H7 (cell line): ENCODE data around the gene ATP6V1D. TPM values are rescaled to one million over a fixed set of nuclear protein-coding genes. Genes with fewer than 3 reads are reported as not detected.
"Not testable (repeated sequence)": the region's sequence is repeated elsewhere in the genome, so short reads cannot be mapped to it uniquely, and the experiment has no call there.

Experiments
- DNase-seq: peaks from one replicate; pipeline ENCODE4 v3.0.0; 2012
- H3K27me3 ChIP-seq: 2 replicates; pipeline ENCODE4 v1.6.0; 2011; ENCODE audit warnings: mild to moderate bottlenecking, low read length; ENCODE audit not compliant: control insufficient read depth, insufficient read depth
- H3K36me3 ChIP-seq: replicated peaks from 2 replicates; pipeline ENCODE4 v1.5.1; 2011; ENCODE audit warnings: low read length; ENCODE audit not compliant: control insufficient read depth, insufficient read depth
- H3K4me3 ChIP-seq: 2 replicates; pipeline ENCODE4 v1.5.1; 2011; ENCODE audit warnings: low read depth, mild to moderate bottlenecking, control low read depth, low read length, moderate library complexity; ENCODE audit not compliant: insufficient read depth
- total RNA-seq: library from RNA; depleted of rRNA; stranded (reverse); fragments of >200 nt; shearing (Covaris generic); gene quantifications from 2 replicates; pipeline ENCODE4 v1.2.3, GENCODE V29; 2014; rRNA removed

Gene ATP6V1D
- total RNA-seq, 1 experiment from 2014 or later: 90.0 TPM

- Histone ChIP-seq H3K27me3 (no peaks in the 10 kb centered on the region), H3K4me3 (no peak overlapping the region), H3K36me3 (peaks cover 1% of the 10 kb centered on the region)
- no peak for DNase-seq
Observed at GRCh38 chr14:67352055-67352454, 7.5 kb downstream of the ATP6V1D start.

DNA sequence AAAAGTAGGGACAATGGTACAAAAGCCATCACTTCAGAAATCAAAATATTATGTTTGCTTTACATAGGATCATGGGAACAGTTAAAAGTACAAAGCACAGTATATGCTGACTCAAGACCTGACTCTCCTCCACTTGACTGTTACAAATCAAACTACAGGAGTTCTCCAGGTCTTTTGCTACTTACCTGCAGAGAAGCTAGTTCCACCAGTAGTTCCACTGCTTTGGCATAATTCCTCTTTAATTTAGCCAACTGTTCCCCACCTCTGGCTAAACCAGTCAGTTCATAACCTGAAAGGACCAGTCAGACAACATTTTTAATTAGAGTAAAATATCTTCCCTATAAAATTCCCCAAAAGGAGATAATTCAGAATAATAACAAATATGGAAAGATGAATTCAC, 14.0 kb downstream of the ATP6V1D start:
- DNase-seq: no peak
- Histone ChIP-seq H3K27me3 (no peaks in the 10 kb centered on the region), H3K36me3 (peaks cover 2% of the 10 kb centered on the region), H3K4me3 (no peak overlapping the region)

GRCh38 chr14:67343601-67344230, 15.9 kb downstream of the ATP6V1D start:
- Histone ChIP-seq H3K36me3 (peaks cover 2% of the 10 kb centered on the region), H3K4me3 (no peak overlapping the region), H3K27me3 (no peaks in the 10 kb centered on the region)
- DNase-seq: no peak

GRCh38 chr14:67341231-67341630, 18.4 kb downstream of the ATP6V1D start:
- H3K4me3 ChIP-seq, H3K27me3 ChIP-seq, DNase-seq, H3K36me3 ChIP-seq: not testable (repeated sequence)

DNA sequence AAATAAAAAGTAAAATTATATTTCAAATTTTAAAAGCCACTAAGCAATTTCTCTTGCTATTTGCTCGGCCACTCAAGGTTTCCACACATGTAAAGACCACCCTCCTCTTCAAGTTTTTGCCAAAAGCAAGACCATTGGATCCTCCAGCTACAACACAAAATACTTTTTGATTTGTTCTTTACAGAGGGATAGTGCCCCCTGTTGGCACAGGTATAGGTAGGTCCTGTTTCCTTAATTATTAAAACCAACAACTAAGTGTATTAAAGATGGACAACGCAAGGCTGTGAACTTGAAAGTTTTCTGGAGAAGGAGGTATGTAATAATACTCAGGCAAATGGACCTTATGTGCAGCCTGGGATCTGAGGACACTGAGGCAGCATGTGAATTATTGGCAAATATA, 23.8 kb downstream of the ATP6V1D start:
- peak; percentile 43 for DNase-seq
- Histone ChIP-seq H3K36me3 (peaks cover 8% of the 10 kb centered on the region), H3K4me3 (no peak overlapping the region), H3K27me3 (no peaks in the 10 kb centered on the region)

DNA sequence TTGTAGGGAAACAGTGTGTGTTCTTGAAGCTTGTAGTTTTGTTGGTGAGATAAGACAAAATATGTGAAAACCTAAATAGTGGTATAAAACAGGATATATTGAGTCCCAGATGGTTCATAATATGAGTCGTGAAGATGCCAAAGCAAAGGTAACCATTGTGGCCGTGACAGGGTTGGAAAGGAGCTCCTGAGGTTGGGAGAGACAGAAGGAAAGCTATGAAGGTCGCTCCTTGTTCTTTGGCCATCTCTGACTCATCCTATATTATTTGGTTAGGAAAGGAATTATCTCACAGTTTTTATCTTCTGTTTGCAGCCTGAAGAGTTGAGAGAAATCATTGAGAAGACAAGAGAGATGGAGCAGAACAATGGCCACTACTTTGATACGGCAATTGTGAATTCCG, 27.1 kb downstream of the ATP6V1D start:
- no peak for DNase-seq
- Histone ChIP-seq H3K36me3 (peaks cover 2% of the 10 kb centered on the region; the same call in 1 of the 2 replicates), H3K27me3 (no peaks in the 10 kb centered on the region), H3K4me3 (no peak overlapping the region)

- Histone ChIP-seq H3K27me3 (no peaks in the 10 kb centered on the region), H3K4me3 (no peak overlapping the region), H3K36me3 (peaks cover 2% of the 10 kb centered on the region; the same call in 1 of the 2 replicates)
- no peak for DNase-seq
Observed at GRCh38 chr14:67331368-67332125, 28.1 kb downstream of the ATP6V1D start.

DNA sequence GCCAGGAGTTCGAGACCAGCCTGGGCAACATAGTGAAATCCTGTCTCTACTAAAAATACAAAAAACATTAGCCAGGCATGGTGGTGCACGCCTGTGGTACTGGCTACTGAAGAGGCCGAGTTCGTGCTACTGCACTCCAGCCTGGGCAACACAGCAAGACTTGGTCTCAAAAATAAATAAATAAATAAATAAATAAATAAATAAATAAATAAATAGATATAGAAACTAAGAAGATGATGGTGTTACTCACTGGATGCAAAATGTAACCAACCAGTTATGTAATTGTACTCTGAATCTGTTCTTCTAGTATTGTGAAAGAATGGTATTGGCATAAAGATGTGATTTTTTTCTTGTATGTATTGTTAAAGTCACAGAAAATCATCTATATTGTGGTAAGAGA, 29.9 kb downstream of the ATP6V1D start:
- not testable (repeated sequence) for DNase-seq, H3K27me3 ChIP-seq, H3K36me3 ChIP-seq, H3K4me3 ChIP-seq

- no peak overlapping the region for H3K4me3 ChIP-seq
- DNase-seq: no peak
- peaks cover 2% of the 10 kb centered on the region for H3K36me3 ChIP-seq
- no peaks in the 10 kb centered on the region for H3K27me3 ChIP-seq
Observed at GRCh38 chr14:67319142-67319541, 40.5 kb downstream of the ATP6V1D start.

DNA sequence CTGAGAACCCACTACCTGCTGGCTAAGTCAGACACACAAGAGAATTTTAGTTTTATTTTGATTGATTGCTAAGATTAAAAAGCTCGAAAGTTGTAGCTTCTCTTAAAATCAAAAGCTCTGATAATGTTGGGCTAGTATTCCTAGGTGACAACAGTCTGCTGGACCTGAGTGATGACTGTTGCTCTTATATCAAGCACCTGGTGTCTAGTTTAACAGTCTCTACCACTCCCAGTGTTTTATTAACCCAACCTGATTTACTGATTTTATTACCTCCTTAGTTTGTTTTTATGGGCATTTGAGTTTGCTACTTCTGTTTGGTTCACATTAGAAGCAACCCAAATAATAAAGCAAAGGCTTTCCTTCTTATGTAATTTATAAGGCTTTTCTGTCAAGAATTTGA, 41.8 kb downstream of the ATP6V1D start:
- Histone ChIP-seq H3K27me3 (no peaks in the 10 kb centered on the region), H3K36me3 (peaks cover 2% of the 10 kb centered on the region), H3K4me3 (no peak overlapping the region)
- no peak for DNase-seq

- Histone ChIP-seq H3K4me3 (no peak overlapping the region), H3K27me3 (no peaks in the 10 kb centered on the region), H3K36me3 (no peaks in the 10 kb centered on the region)
- DNase-seq: no peak
Observed at GRCh38 chr14:67313153-67313552, 46.5 kb downstream of the ATP6V1D start.

- H3K36me3 ChIP-seq: no peaks in the 10 kb centered on the region
- DNase-seq: no peak
Observed at GRCh38 chr14:67311868-67312267, 47.7 kb downstream of the ATP6V1D start.

More at GRCh38 chr14:67311868-67312267, 47.7 kb downstream of the ATP6V1D start:
- no peaks in the 10 kb centered on the region for H3K27me3 ChIP-seq
- no peak overlapping the region for H3K4me3 ChIP-seq

Other genes with a start within 250 kb of the ATP6V1D start
- gene GARIN2, start 170.4 kb downstream of the ATP6V1D start, total RNA-seq: not detected in 2 replicates
- 12.1 and 15.6 TPM in 2 replicates for gene PALS1, start 118.4 kb downstream of the ATP6V1D start, total RNA-seq
- gene EIF2S1, start 524 bp upstream of the ATP6V1D start, total RNA-seq: 155 and 162 TPM in 2 replicates
- not detected in 2 replicates for gene PLEK2, start 52.4 kb upstream of the ATP6V1D start, total RNA-seq
- gene TMEM229B, start 128.9 kb upstream of the ATP6V1D start, total RNA-seq: 0.07 and 0.69 TPM in 2 replicates
- gene PLEKHH1, start 173.5 kb upstream of the ATP6V1D start, total RNA-seq: 16.5 and 22.2 TPM in 2 replicates
- gene PIGH, start 240.5 kb upstream of the ATP6V1D start, total RNA-seq: 8.2 and 8.8 TPM in 2 replicates